ENCODE measurements around the gene SLC25A6. TPM values are rescaled to one million over a fixed set of nuclear protein-coding genes. Genes with fewer than 3 reads are reported as not detected.

SLC25A6 gene
- total and polyA plus RNA-seq, 2 of the 13 experiments (the other 11 are each of a cell fraction or from before 2014, with no cell fraction given), result 138 to 581 TPM

DNA sequence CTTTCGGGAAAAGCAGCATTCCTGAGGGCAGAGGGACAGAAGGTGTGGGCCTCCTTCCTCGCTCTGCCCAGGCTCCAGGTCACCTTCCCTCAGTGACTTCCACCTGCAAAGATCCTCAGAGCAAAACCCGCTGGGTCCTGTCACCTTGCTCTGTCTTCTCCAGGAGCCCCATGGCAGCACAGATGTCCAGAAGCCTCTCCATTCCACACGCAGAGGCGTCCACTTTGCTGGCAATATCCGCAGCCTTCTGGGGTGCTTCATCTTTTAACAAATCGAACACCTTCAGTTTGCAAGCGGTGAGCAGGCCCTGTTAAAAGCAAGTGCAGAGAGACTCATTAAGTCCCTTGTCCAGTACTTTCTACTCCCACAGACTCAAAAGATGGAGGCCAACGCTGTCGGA lies 33.5 kb upstream of the SLC25A6 start:
- H3K27me3 ChIP-seq (ENCODE audit: control insufficient read depth in 1 of 2, insufficient read depth in 2 of 2, low read length in 2 of 2), result no peaks in the 10 kb centered on the region
- FAIRE-seq, result no peak
- no peak overlapping the region for H3K4me2 ChIP-seq (ENCODE audit: low read depth, low read length)
- in situ Hi-C loops (cut with HindIII; ENCODE audit: extremely low pct_ligation_motif_present, low pct_unique_long_range_greater_than_20kb) (no loop called here), intact Hi-C loops (cut with micrococcal nuclease; ENCODE audit: unreplicated experiment) (no loop called here)
- H3K36me3 ChIP-seq (replicated peaks in 1 of 2; ENCODE audit: control insufficient read depth in 1 of 2, insufficient read depth in 2 of 2, low read length in 2 of 2), result peaks cover 2 to 4% of the 10 kb centered on the region in 2 experiments; a peak in 2 of 5 replicates
- no peak overlapping the region for H3K9ac ChIP-seq (ENCODE audit: insufficient read depth, low read depth, low read length)
- TF ChIP-seq POLR2G (IDR thresholded peaks at IDR 0.05; ENCODE audit: low read depth, low read length) (peak; percentile 28; the same call in 1 of the 2 replicates), MED1 (CRISPR knock-in tag; IDR thresholded peaks at IDR 0.05) (no peak)
- no peak for ATAC-seq
- DNase-seq (ENCODE audit: low spot score), result no peak
- H4K20me1 ChIP-seq (ENCODE audit: insufficient read depth, low read length), result no peaks in the 10 kb centered on the region
- no peaks in the 10 kb centered on the region for H3K79me2 ChIP-seq (ENCODE audit: insufficient read depth, low read length)
- no peak overlapping the region for H3K27ac ChIP-seq (ENCODE audit: extremely low read length, insufficient read depth, low read length)
- no TSS peak for BruUV-seq (replicated peaks)
- ChIA-PET POLR2A (no interaction called here), CTCF (ENCODE audit: low intra/inter-chr PET ratio, low total read pairs) (no interaction called here)
- 89% methylated on average over 10 of the region's 10 CpGs for WGBS (ENCODE audit: low lambda C conversion rate)
- peaks cover 12% of the 10 kb centered on the region for H3K4me1 ChIP-seq (ENCODE audit: insufficient read depth, low read length)
- H3K9me3 ChIP-seq (ENCODE audit: low read length), result peaks cover 16% of the 10 kb centered on the region; the same call in 1 of the 2 replicates
- no peak overlapping the region for H3K4me3 ChIP-seq (replicated peaks in 1 of 3; ENCODE audit: insufficient read depth in 1 of 3, low read depth in 2 of 3, low read length in 3 of 3)
- no peak overlapping the region for H2AFZ ChIP-seq (ENCODE audit: low read length)

- no peak for ATAC-seq
- POLR2A ChIA-PET, result no interaction called here
- WGBS (ENCODE audit: low lambda C conversion rate), result 84% methylated on average over 9 of the region's 9 CpGs
- H4K20me1 ChIP-seq (ENCODE audit: insufficient read depth, low read length), result no peaks in the 10 kb centered on the region
- CTCF ChIA-PET (ENCODE audit: low intra/inter-chr PET ratio, low total read pairs), result no interaction called here
- H3K36me3 ChIP-seq (replicated peaks in 1 of 2; ENCODE audit: control insufficient read depth in 1 of 2, insufficient read depth in 2 of 2, low read length in 2 of 2), result peaks cover 2 to 4% of the 10 kb centered on the region in 2 experiments; a peak in 2 of 5 replicates
- H3K4me1 ChIP-seq (ENCODE audit: insufficient read depth, low read length), result peaks cover 12% of the 10 kb centered on the region
- in situ Hi-C loops (cut with HindIII; ENCODE audit: extremely low pct_ligation_motif_present, low pct_unique_long_range_greater_than_20kb), result no loop called here
- H2AFZ ChIP-seq (ENCODE audit: low read length), result no peak overlapping the region
- no peaks in the 10 kb centered on the region for H3K27me3 ChIP-seq (ENCODE audit: control insufficient read depth in 1 of 2, insufficient read depth in 2 of 2, low read length in 2 of 2)
- no peak for FAIRE-seq
- H3K4me3 ChIP-seq (replicated peaks in 1 of 3; ENCODE audit: insufficient read depth in 1 of 3, low read depth in 2 of 3, low read length in 3 of 3), result no peak overlapping the region
- H3K79me2 ChIP-seq (ENCODE audit: insufficient read depth, low read length), result no peaks in the 10 kb centered on the region
- no peak overlapping the region for H3K4me2 ChIP-seq (ENCODE audit: low read depth, low read length)
- peaks cover 16% of the 10 kb centered on the region; the same call in 1 of the 2 replicates for H3K9me3 ChIP-seq (ENCODE audit: low read length)
- H3K9ac ChIP-seq (ENCODE audit: insufficient read depth, low read depth, low read length), result no peak overlapping the region
- TF ChIP-seq SOX5 (CRISPR knock-in tag; IDR thresholded peaks at IDR 0.05; ENCODE audit: borderline replicate concordance) (no peak), FOXK2 (IDR thresholded peaks at IDR 0.05) (0 out of 2 replicates have a peak, but pooled peaks have one; percentile 5)
- H3K27ac ChIP-seq (ENCODE audit: extremely low read length, insufficient read depth, low read length), result no peak overlapping the region
- intact Hi-C loops (cut with micrococcal nuclease; ENCODE audit: unreplicated experiment), result no loop called here
- BruUV-seq (replicated peaks), result no TSS peak
- DNase-seq (ENCODE audit: low spot score), result no peak
These were observed 32.4 kb upstream of the SLC25A6 start for GRCh38 chrX:1424147-1424851.
